Endothelial cell of umbilical vein (primary cell): ENCODE measurements around the gene TECTB. TPM values are rescaled to one million over a fixed set of nuclear protein-coding genes. Genes with fewer than 3 reads are reported as not detected.

ENCODE experiments used
- BruUV-seq: library from RNA; stranded (reverse); fragments of 400-500 nt; replicated peaks from 2 replicates; lab custom pipeline; 2021; lab: Mats Ljungman, UMichigan
- CTCF ChIA-PET: fragments of 300-600, 350-600 bp; sonication (Branson Sonifier 250); formaldehyde crosslinking; loops from one replicate; lab custom pipeline; 2021; ENCODE audit warnings: antibody characterized with exemption, inconsistent platforms; lab: Charles Lee
- POLR2A ChIA-PET: fragments of 300-600, 350-600 bp; sonication (Branson Sonifier 250); formaldehyde crosslinking; loops from one replicate; lab custom pipeline; 2021; ENCODE audit warnings: antibody characterized with exemption, inconsistent platforms; lab: Charles Lee
- DNase-seq: peaks from one replicate; pipeline ENCODE4 v3.0.0-alpha.2; 2011; ENCODE audit warnings: low read depth, low spot score
- FAIRE-seq: peaks from 2 replicates; lab custom pipeline; 2011; peaks lifted over from hg19 to GRCh38; lab: Jason Lieb, UNC
- H2AFZ ChIP-seq: 2 replicates; pipeline ENCODE4 v1.6.0; 2012; ENCODE audit warnings: low read depth, low read length, control low read depth, inconsistent platforms
- H3K27ac ChIP-seq: 2 replicates; pipeline ENCODE4 v1.5.1; 2011; ENCODE audit warnings: low read depth, mild to moderate bottlenecking, control low read depth, low read length, moderate library complexity; ENCODE audit not compliant: insufficient read depth
- H3K27me3 ChIP-seq, 2 experiments: 2 replicates each; pipeline versions ENCODE4 v1.6.0 to v1.6.1; 2011; ENCODE audit warnings: low read length in 2 of 2, mixed read lengths in 1 of 2; ENCODE audit not compliant: control insufficient read depth in 2 of 2, insufficient read depth in 2 of 2
- H3K36me3 ChIP-seq, 2 experiments: 2 replicates in 1 of 2; 3 replicates in 1 of 2; pipeline ENCODE4 v1.5.1; 2011; ENCODE audit warnings: low read length in 2 of 2, mild to moderate bottlenecking in 1 of 2, moderate library complexity in 1 of 2; ENCODE audit not compliant: control insufficient read depth in 2 of 2, insufficient read depth in 2 of 2; ENCODE audit errors: extremely low read depth in 1 of 2
- H3K4me1 ChIP-seq: 3 replicates; pipeline ENCODE4 v1.5.1; 2011; ENCODE audit warnings: mild to moderate bottlenecking, low read length; ENCODE audit not compliant: control insufficient read depth, insufficient read depth; ENCODE audit errors: extremely low read depth
- H3K4me2 ChIP-seq: 2 replicates; pipeline ENCODE4 v1.6.1; 2011; ENCODE audit warnings: low read length, control low read depth, mixed read lengths; ENCODE audit not compliant: insufficient read depth
- H3K4me3 ChIP-seq, 3 experiments: fragments of 200-600 bp in 1 of 3; sonication (generic), shearing (Covaris generic) in 1 of 3; replicated peaks in 1 of 3; 2 replicates each; pipeline ENCODE4 v1.5.1; 2011 to 2016; ENCODE audit warnings: control low read depth in 3 of 3, low read length in 3 of 3, mild to moderate bottlenecking in 2 of 3, inconsistent platforms in 1 of 3, low read depth in 1 of 3, moderate library complexity in 1 of 3; ENCODE audit not compliant: insufficient read depth in 1 of 3
- H3K79me2 ChIP-seq: 2 replicates; pipeline ENCODE4 v1.6.0; 2012; ENCODE audit warnings: low read length, inconsistent platforms; ENCODE audit not compliant: control insufficient read depth, insufficient read depth
- H3K9ac ChIP-seq: replicated peaks from 2 replicates; pipeline ENCODE3; 2011; ENCODE audit warnings: low read length, control low read depth; ENCODE audit not compliant: insufficient read depth; ENCODE audit errors: extremely low read depth
- H3K9me1 ChIP-seq: replicated peaks from 3 replicates; pipeline ENCODE4 v1.6.0; 2011; ENCODE audit warnings: mild to moderate bottlenecking, low read length; ENCODE audit not compliant: control insufficient read depth, insufficient read depth; ENCODE audit errors: extremely low read depth
- H3K9me3 ChIP-seq: replicated peaks from 2 replicates; pipeline ENCODE4 v1.5.1; 2012; ENCODE audit warnings: low read length, inconsistent platforms; ENCODE audit not compliant: control insufficient read depth, insufficient read depth
- H4K20me1 ChIP-seq: replicated peaks from 2 replicates; pipeline ENCODE3; 2011; ENCODE audit warnings: mild to moderate bottlenecking, low read length; ENCODE audit not compliant: control insufficient read depth, insufficient read depth; ENCODE audit errors: extremely low read depth
- EZH2 ChIP-seq: IDR thresholded peaks from 2 replicates; pipeline ENCODE4 v1.6.1; 2012; ENCODE audit warnings: borderline replicate concordance, low read depth, mild to moderate bottlenecking, moderate library complexity, low read length, inconsistent platforms; ENCODE audit not compliant: severe bottlenecking
- FOS ChIP-seq: IDR thresholded peaks from 2 replicates; pipeline ENCODE4 v1.6.1; 2011; ENCODE audit warnings: mild to moderate bottlenecking, low read length, moderate library complexity, borderline replicate concordance; ENCODE audit not compliant: insufficient read depth
- GATA2 ChIP-seq: IDR thresholded peaks from 2 replicates; pipeline ENCODE4 v1.7.0; 2011; ENCODE audit warnings: low read depth, mild to moderate bottlenecking, moderate library complexity, mixed read lengths, low read length; ENCODE audit not compliant: insufficient read length, insufficient read depth
- JUN ChIP-seq: IDR thresholded peaks from 2 replicates; pipeline ENCODE4 v1.6.1; 2011; ENCODE audit warnings: borderline replicate concordance, low read depth; ENCODE audit not compliant: insufficient read length, insufficient read depth
- MAX ChIP-seq: IDR thresholded peaks from 2 replicates; pipeline ENCODE4 v1.6.1; 2011; ENCODE audit not compliant: insufficient read depth, insufficient read length
- MYC ChIP-seq: IDR thresholded peaks from one replicate; pipeline ENCODE4 v1.6.1; 2011; ENCODE audit warnings: mild to moderate bottlenecking, low read depth, low read length
- POLR2A ChIP-seq: IDR thresholded peaks from 2 replicates; pipeline ENCODE4 v1.6.1; 2012; ENCODE audit warnings: low read depth, mild to moderate bottlenecking, control low read depth, low read length
- POLR2AphosphoS5 ChIP-seq: IDR thresholded peaks from 2 replicates; pipeline ENCODE4 v1.6.1; 2012; ENCODE audit warnings: low read depth, mild to moderate bottlenecking, control low read depth, low read length, moderate library complexity; ENCODE audit not compliant: insufficient read depth
- dilution Hi-C: fragments of 300-500 bp; cut with MboI; formaldehyde crosslinking; loops from one replicate; pipeline ENCODE4 v1.15.0; 2019; ENCODE audit warnings: low sequenced_read_pairs; ENCODE audit not compliant: extremely low pct_ligation_motif_present
- intact Hi-C: fragments of 100-400 bp; cut with micrococcal nuclease; formaldehyde crosslinking; loops from one replicate; pipeline ENCODE4 v1.10.0; 2022
- polyA plus RNA-seq, 4 experiments: library from polyadenylated mRNA; depleted of rRNA in 3 of 4; stranded (reverse) in 3 of 4; unstranded in 1 of 4; fragments of >200 nt; gene quantifications; 2 replicates each; pipeline versions ENCODE4 v1.2.1 to v1.2.3, GENCODE V29; 2011 to 2012; ENCODE audit warnings: missing spikeins in 1 of 4
- total RNA-seq: library from RNA; stranded (reverse); gene quantifications from 2 replicates; pipeline ENCODE4 v1.2.3, GENCODE V29; 2021

The TECTB gene
- total and polyA plus RNA-seq, 2 donors (not counting 3 experiments of a cell fraction or from before 2014, with no cell fraction given) = not detected

- no peaks in the 10 kb centered on the region for H3K4me1 ChIP-seq
- no peak overlapping the region for H3K4me2 ChIP-seq
- no peak overlapping the region for H3K9ac ChIP-seq
- FAIRE-seq (no peak), DNase-seq (no peak)
- no peaks in the 10 kb centered on the region for H3K9me1 ChIP-seq
- ChIA-PET CTCF (no interaction called here), POLR2A (no interaction called here)
- H3K27ac ChIP-seq = no peak overlapping the region
- no peaks in the 10 kb centered on the region for H3K79me2 ChIP-seq
- no TSS peak for BruUV-seq
- intact Hi-C loops (no loop called here), dilution Hi-C loops (no loop called here)
- H2AFZ ChIP-seq = no peak overlapping the region
- no peaks in the 10 kb centered on the region for H3K27me3 ChIP-seq
- H3K9me3 ChIP-seq = no peaks in the 10 kb centered on the region
- H3K36me3 ChIP-seq = no peaks in the 10 kb centered on the region
- no peak overlapping the region for H3K4me3 ChIP-seq
- H4K20me1 ChIP-seq = no peaks in the 10 kb centered on the region
- no peak for TF ChIP-seq POLR2A
- TF ChIP-seq GATA2 = no peak
- no peak for TF ChIP-seq MAX
- no peak for TF ChIP-seq FOS
- no peak for TF ChIP-seq POLR2AphosphoS5
- TF ChIP-seq JUN = no peak
- no peak for TF ChIP-seq EZH2
- no peak for TF ChIP-seq MYC
Observed at GRCh38 chr10:112259688-112260087, 23.5 kb upstream of the TECTB start.

- dilution Hi-C loops (no loop called here), intact Hi-C loops (no loop called here)
- TF ChIP-seq MAX = no peak
- TF ChIP-seq GATA2 = no peak
- TF ChIP-seq FOS = no peak
- H3K9me3 ChIP-seq = no peaks in the 10 kb centered on the region
- no peak overlapping the region for H3K9ac ChIP-seq
- ChIA-PET POLR2A (no interaction called here), CTCF (no interaction called here)
- no peak overlapping the region for H2AFZ ChIP-seq
- no peaks in the 10 kb centered on the region for H3K4me1 ChIP-seq
- no peak overlapping the region for H3K4me2 ChIP-seq
- H3K27ac ChIP-seq = no peak overlapping the region
- DNase-seq (no peak), FAIRE-seq (no peak)
- H3K79me2 ChIP-seq = no peaks in the 10 kb centered on the region
- H3K4me3 ChIP-seq = no peak overlapping the region
- H3K27me3 ChIP-seq = no peaks in the 10 kb centered on the region
- no TSS peak for BruUV-seq
- no peaks in the 10 kb centered on the region for H3K36me3 ChIP-seq
- H4K20me1 ChIP-seq = no peaks in the 10 kb centered on the region
- H3K9me1 ChIP-seq = no peaks in the 10 kb centered on the region
Observed at GRCh38 chr10:112260831-112261230, 22.4 kb upstream of the TECTB start.
